HFFc6 (cell line): ENCODE results near the gene C6orf141. TPM values are rescaled to one million over a fixed set of nuclear protein-coding genes. Genes with fewer than 3 reads are reported as not detected.

ENCODE experiments used
- DNase-seq: peaks from one replicate; pipeline ENCODE4 v3.0.0-alpha.2; 2018
- H3K27ac Mint-ChIP-seq: 2 replicates; pipeline ENCODE4 v1.8.0; 2020; ENCODE audit warnings: mild to moderate bottlenecking, mixed read lengths
- H3K27me3 Mint-ChIP-seq: 2 replicates; pipeline ENCODE4 v1.8.0; 2021; ENCODE audit warnings: mild to moderate bottlenecking, moderate library complexity, mixed read lengths; ENCODE audit not compliant: insufficient read depth
- H3K36me3 Mint-ChIP-seq: 2 replicates; pipeline ENCODE4 v1.8.0; 2021; ENCODE audit warnings: low read depth, mixed read lengths
- H3K4me1 Mint-ChIP-seq: 2 replicates; pipeline ENCODE4 v1.8.0; 2020; ENCODE audit warnings: low read depth, mixed read lengths
- H3K4me3 Mint-ChIP-seq: 2 replicates; pipeline ENCODE4 v1.8.0; 2020; ENCODE audit warnings: mild to moderate bottlenecking, moderate library complexity, mixed read lengths
- H3K9me3 Mint-ChIP-seq: 2 replicates; pipeline ENCODE4 v1.8.0; 2020; ENCODE audit warnings: mild to moderate bottlenecking, mixed read lengths
- total RNA-seq, 6 experiments: library from RNA; stranded (reverse); fragmentation: NEBNext Ultra II Directional; extraction: Animal tissue kit (Norgen Biotek cat#: 25700); gene quantifications; 2 replicates in 1 of 6; 3 replicates in 5 of 6; pipeline ENCODE4 v1.2.3, GENCODE V29; 2021
- TF ChIP-seq, protein P1 (sequence below): fragments of 200-600 bp; sonication (generic); IDR thresholded peaks from 2 replicates; pipeline ENCODE4 v1.5.0; 2021; ENCODE audit warnings: antibody characterized with exemption, mild to moderate bottlenecking

Gene C6orf141
- total RNA-seq, 6 experiments from 2014 or later: not detected

GRCh38 chr6:49540614-49541013 lies 9.9 kb upstream of the C6orf141 start:
- Mint-ChIP-seq H3K4me1 (peaks cover 11% of the 10 kb centered on the region), H3K36me3 (no peaks in the 10 kb centered on the region), H3K9me3 (no peaks in the 10 kb centered on the region), H3K27ac (no peak overlapping the region), H3K4me3 (no peak overlapping the region), H3K27me3 (peaks cover 2% of the 10 kb centered on the region; the same call in 1 of the 2 replicates)
- DNase-seq: no peak
- TF ChIP-seq, protein P1, sequence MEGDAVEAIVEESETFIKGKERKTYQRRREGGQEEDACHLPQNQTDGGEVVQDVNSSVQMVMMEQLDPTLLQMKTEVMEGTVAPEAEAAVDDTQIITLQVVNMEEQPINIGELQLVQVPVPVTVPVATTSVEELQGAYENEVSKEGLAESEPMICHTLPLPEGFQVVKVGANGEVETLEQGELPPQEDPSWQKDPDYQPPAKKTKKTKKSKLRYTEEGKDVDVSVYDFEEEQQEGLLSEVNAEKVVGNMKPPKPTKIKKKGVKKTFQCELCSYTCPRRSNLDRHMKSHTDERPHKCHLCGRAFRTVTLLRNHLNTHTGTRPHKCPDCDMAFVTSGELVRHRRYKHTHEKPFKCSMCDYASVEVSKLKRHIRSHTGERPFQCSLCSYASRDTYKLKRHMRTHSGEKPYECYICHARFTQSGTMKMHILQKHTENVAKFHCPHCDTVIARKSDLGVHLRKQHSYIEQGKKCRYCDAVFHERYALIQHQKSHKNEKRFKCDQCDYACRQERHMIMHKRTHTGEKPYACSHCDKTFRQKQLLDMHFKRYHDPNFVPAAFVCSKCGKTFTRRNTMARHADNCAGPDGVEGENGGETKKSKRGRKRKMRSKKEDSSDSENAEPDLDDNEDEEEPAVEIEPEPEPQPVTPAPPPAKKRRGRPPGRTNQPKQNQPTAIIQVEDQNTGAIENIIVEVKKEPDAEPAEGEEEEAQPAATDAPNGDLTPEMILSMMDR: no peak

DNA sequence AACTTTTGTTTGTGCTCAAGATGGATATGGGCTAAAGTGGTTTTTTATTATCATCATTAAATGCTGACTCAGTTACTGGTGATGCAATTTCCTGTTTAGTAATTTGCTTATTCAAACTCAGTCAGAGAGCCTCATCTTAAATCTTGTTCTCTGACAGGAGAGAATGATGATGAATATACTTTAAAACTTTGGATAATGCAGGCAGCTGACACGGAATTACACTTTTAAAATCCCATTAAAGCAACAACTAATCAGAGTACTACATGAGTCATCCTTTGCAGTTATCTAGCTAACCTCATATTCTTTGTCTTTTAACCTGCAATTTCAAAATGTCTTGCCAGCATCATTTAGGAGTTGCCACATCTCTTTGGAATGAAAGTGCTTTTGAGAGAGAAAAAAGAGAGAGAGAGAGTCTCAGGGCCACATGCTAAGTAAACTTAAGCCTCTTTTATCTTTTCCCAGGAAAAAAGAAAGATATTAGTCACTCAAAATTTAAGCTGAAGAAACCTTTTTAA lies 9.2 kb upstream of the C6orf141 start:
- peaks cover 4% of the 10 kb centered on the region; the same call in 1 of the 2 replicates for H3K27me3 Mint-ChIP-seq
- peak; percentile 92 for DNase-seq
- H3K4me1 Mint-ChIP-seq: peaks cover 11% of the 10 kb centered on the region
- no peaks in the 10 kb centered on the region for H3K9me3 Mint-ChIP-seq
- TF ChIP-seq, protein P1: no peak
- H3K4me3 Mint-ChIP-seq: no peak overlapping the region; the same call in 1 of the 2 replicates
- peak overlapping the region; percentile 47 for H3K27ac Mint-ChIP-seq
- H3K36me3 Mint-ChIP-seq: no peaks in the 10 kb centered on the region

DNA sequence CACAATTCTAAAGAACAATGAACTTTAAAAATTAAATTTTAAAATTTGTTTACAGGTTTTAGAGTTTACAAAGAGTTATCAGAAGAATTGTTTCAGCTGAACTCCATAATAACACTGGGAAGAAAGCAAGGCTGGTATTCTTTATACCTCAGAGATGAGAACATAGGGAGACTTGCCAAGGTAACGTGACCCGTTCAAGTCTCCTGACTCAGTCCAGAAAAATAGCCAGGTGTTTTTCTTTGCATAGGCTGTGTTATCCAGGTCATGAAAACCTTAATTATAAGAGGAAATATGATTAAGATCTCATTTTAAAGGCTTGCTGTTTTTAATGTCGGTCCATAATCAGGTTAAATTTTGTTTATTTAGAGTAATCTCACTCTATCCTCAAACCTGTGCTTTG lies 8.5 kb upstream of the C6orf141 start:
- peaks cover 7% of the 10 kb centered on the region; the same call in 1 of the 2 replicates for H3K27me3 Mint-ChIP-seq
- no peaks in the 10 kb centered on the region for H3K36me3 Mint-ChIP-seq
- peaks cover 11% of the 10 kb centered on the region for H3K4me1 Mint-ChIP-seq
- no peak for DNase-seq
- peak overlapping the region; percentile 47 for H3K27ac Mint-ChIP-seq
- no peak overlapping the region; the same call in 1 of the 2 replicates for H3K4me3 Mint-ChIP-seq
- TF ChIP-seq, protein P1: no peak
- no peaks in the 10 kb centered on the region for H3K9me3 Mint-ChIP-seq

- no peak for DNase-seq
- Mint-ChIP-seq H3K4me1 (peaks cover 11% of the 10 kb centered on the region), H3K27ac (no peak overlapping the region), H3K27me3 (peaks cover 7% of the 10 kb centered on the region; the same call in 1 of the 2 replicates), H3K9me3 (no peaks in the 10 kb centered on the region), H3K36me3 (no peaks in the 10 kb centered on the region), H3K4me3 (no peak overlapping the region)
- TF ChIP-seq, protein P1: no peak
Measured at GRCh38 chr6:49543087-49543858, 7.2 kb upstream of the C6orf141 start.

GRCh38 chr6:49546331-49546730 lies 4.1 kb upstream of the C6orf141 start:
- H3K27ac Mint-ChIP-seq: no peak overlapping the region
- no peak for DNase-seq
- H3K36me3 Mint-ChIP-seq: no peaks in the 10 kb centered on the region
- TF ChIP-seq, protein P1: no peak
- no peak overlapping the region for H3K4me3 Mint-ChIP-seq
- peaks cover 18% of the 10 kb centered on the region for H3K4me1 Mint-ChIP-seq
- no peaks in the 10 kb centered on the region for H3K9me3 Mint-ChIP-seq
- H3K27me3 Mint-ChIP-seq: peaks cover 21% of the 10 kb centered on the region
